ENCODE measurements around the gene ZNF300.
"Not testable (repeated sequence)": the region's sequence is repeated elsewhere in the genome, so short reads cannot be mapped to it uniquely, and the experiment has no call there.

ZNF300 gene

GRCh38 chr5:150845185-150845859, 59.5 kb downstream of the ZNF300 start:
- ATAC-seq, DNase-seq: not testable (repeated sequence)
